ENCODE results near the gene ARF1. TPM values are rescaled to one million over a fixed set of nuclear protein-coding genes. Genes with fewer than 3 reads are reported as not detected.

The ARF1 gene
- polyA plus RNA-seq, 3 donors = 580 to 789 (median 603) TPM

GRCh38 chr1:228114827-228115226 lies 32.3 kb downstream of the ARF1 start:
- no peak overlapping the region for H3K27ac Mint-ChIP-seq
- WGBS (ENCODE audit: insufficient coverage) = no CpG with 5 or more reads among the region's 3 CpGs
- no peaks in the 10 kb centered on the region for H3K36me3 ChIP-seq (replicated peaks in 1 of 2; ENCODE audit: control insufficient read depth in 1 of 2, insufficient read depth in 2 of 2, low read length in 2 of 2)
- H3K9ac ChIP-seq (ENCODE audit: insufficient read depth, low read length, poor library complexity, severe bottlenecking) = no peak overlapping the region
- no peak overlapping the region for H3K27ac ChIP-seq (ENCODE audit: low read depth in 1 of 2, low read length in 2 of 2)
- no peak overlapping the region for H3K4me2 ChIP-seq (replicated peaks; ENCODE audit: extremely low read depth, low read length, poor library complexity, severe bottlenecking)
- no peaks in the 10 kb centered on the region for H3K27me3 ChIP-seq (ENCODE audit: control insufficient read depth in 2 of 2, insufficient read depth in 2 of 2, low read length in 2 of 2)
- no peak overlapping the region for H2AFZ ChIP-seq (ENCODE audit: insufficient read depth, low read depth, low read length, poor library complexity, severe bottlenecking)
- peaks cover 16% of the 10 kb centered on the region for H3K4me1 Mint-ChIP-seq
- H3K4me3 Mint-ChIP-seq = no peak overlapping the region
- H3K36me3 Mint-ChIP-seq = no peaks in the 10 kb centered on the region
- no peak for TF ChIP-seq CTCF (IDR thresholded peaks at IDR 0.05)
- H3K4me3 ChIP-seq (replicated peaks in 1 of 3; ENCODE audit: low read depth in 2 of 3, low read length in 3 of 3) = no peak overlapping the region
- intact Hi-C loops (cut with micrococcal nuclease) = loop anchor here in 1 of 2 donors (5.0 kb wide), 1 partner anchor 342 kb away; a partner anchor contains a TSS
- peaks cover 6 to 14% of the 10 kb centered on the region in 2 donors for H3K4me1 ChIP-seq (ENCODE audit: control insufficient read depth in 1 of 2, insufficient read depth in 2 of 2, low read length in 2 of 2)
- H4K20me1 ChIP-seq (ENCODE audit: insufficient read depth, low read length) = no peaks in the 10 kb centered on the region
- H3K9me3 ChIP-seq (replicated peaks in 1 of 2; ENCODE audit: control insufficient read depth in 1 of 2, insufficient read depth in 1 of 2, low read length in 2 of 2) = peaks cover 4 to 5% of the 10 kb centered on the region in 2 donors
- no peak for DNase-seq
- H3K9me3 Mint-ChIP-seq = peaks cover 6 to 30% (median 14%) of the 10 kb centered on the region in 7 donors
- peaks cover 1% of the 10 kb centered on the region for H3K79me2 ChIP-seq (ENCODE audit: insufficient read depth, low read length)
- peaks cover 0 to 1% (median 0%) of the 10 kb centered on the region in 3 donors for H3K27me3 Mint-ChIP-seq (ENCODE audit: low read depth in 3 of 3)

- Histone ChIP-seq H3K27me3 (ENCODE audit: control insufficient read depth in 2 of 2, insufficient read depth in 2 of 2, low read length in 2 of 2) (no peaks in the 10 kb centered on the region), H2AFZ (ENCODE audit: insufficient read depth, low read depth, low read length, poor library complexity, severe bottlenecking) (no peak overlapping the region), H3K9me3 (replicated peaks in 1 of 2; ENCODE audit: control insufficient read depth in 1 of 2, insufficient read depth in 1 of 2, low read length in 2 of 2) (peaks cover 4 to 5% of the 10 kb centered on the region in 2 donors), H3K4me2 (replicated peaks; ENCODE audit: extremely low read depth, low read length, poor library complexity, severe bottlenecking) (no peak overlapping the region), H3K4me1 (ENCODE audit: control insufficient read depth in 1 of 2, insufficient read depth in 2 of 2, low read length in 2 of 2) (peaks cover 4 to 8% of the 10 kb centered on the region in 2 donors), H4K20me1 (ENCODE audit: insufficient read depth, low read length) (no peaks in the 10 kb centered on the region), H3K27ac (ENCODE audit: low read depth in 1 of 2, low read length in 2 of 2) (no peak overlapping the region), H3K79me2 (ENCODE audit: insufficient read depth, low read length) (no peaks in the 10 kb centered on the region), H3K36me3 (replicated peaks in 1 of 2; ENCODE audit: control insufficient read depth in 1 of 2, insufficient read depth in 2 of 2, low read length in 2 of 2) (no peaks in the 10 kb centered on the region), H3K4me3 (replicated peaks in 1 of 3; ENCODE audit: low read depth in 2 of 3, low read length in 3 of 3) (no peak overlapping the region), H3K9ac (ENCODE audit: insufficient read depth, low read length, poor library complexity, severe bottlenecking) (no peak overlapping the region)
- Mint-ChIP-seq H3K36me3 (no peaks in the 10 kb centered on the region), H3K27ac (no peak overlapping the region), H3K9me3 (peaks cover 6 to 27% (median 13%) of the 10 kb centered on the region in 7 donors), H3K4me1 (peaks cover 8% of the 10 kb centered on the region), H3K27me3 (ENCODE audit: low read depth in 3 of 3) (peaks cover 0 to 2% (median 1%) of the 10 kb centered on the region in 3 donors), H3K4me3 (no peak overlapping the region)
- no peak for DNase-seq
- intact Hi-C loops (cut with micrococcal nuclease) = no loop called here
- WGBS (ENCODE audit: insufficient coverage) = no CpG with 5 or more reads among the region's 4 CpGs
- no peak for TF ChIP-seq CTCF (IDR thresholded peaks at IDR 0.05)
These were observed 34.8 kb downstream of the ARF1 start for GRCh38 chr1:228117335-228117734.

Measured in CD14-positive monocyte (primary cell).